ENCODE results near the gene ALCAM.
A peak's percentile ranks its signal among the peaks of the same experiment; 100 is the strongest.

The ALCAM gene

DNA sequence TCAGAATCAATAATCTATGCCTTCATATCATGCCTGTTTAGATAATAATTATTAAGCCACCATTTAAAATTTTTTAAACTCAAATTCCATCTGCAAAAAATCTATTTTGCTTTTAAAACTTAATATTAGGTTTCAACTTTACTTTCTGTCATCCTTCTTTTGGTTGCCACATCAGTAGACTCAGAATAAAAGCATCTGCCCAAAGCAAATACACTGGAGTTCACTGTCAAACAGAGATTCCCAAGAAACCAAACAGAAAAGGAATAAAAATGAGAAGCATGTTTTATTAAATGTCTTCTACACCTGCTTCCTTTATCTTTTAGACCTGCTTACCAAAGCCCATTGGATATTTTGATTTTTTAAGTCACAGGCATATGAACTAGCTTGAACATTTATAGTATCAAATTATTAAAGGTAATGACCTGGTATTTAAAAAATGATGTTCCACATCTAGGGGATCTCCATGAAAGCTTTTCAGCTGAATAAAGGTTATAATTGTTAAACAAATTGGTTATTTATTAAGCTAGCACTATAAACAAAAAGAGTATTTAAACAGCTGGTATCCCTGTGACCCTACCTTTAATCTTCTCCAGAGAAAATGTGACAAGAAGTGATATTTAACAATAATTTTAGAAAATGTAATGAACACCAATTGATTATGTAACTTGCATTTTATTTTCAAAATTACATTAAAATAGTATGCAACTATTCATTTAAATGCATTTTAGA lies 62.5 kb downstream of the ALCAM start:
- DNase-seq (ENCODE audit: low spot score), result no peak

GRCh38 chr3:105430455-105430854 lies 63.7 kb downstream of the ALCAM start:
- DNase-seq (ENCODE audit: low spot score), result no peak

GRCh38 chr3:105431200-105431599 lies 64.5 kb downstream of the ALCAM start:
- DNase-seq (ENCODE audit: low spot score), result peak; percentile 36

- DNase-seq (ENCODE audit: low spot score), result no peak
These were observed 68.6 kb downstream of the ALCAM start for GRCh38 chr3:105435277-105435676.

GRCh38 chr3:105436687-105437086 lies 70.0 kb downstream of the ALCAM start:
- no peak for DNase-seq (ENCODE audit: low spot score)

DNA sequence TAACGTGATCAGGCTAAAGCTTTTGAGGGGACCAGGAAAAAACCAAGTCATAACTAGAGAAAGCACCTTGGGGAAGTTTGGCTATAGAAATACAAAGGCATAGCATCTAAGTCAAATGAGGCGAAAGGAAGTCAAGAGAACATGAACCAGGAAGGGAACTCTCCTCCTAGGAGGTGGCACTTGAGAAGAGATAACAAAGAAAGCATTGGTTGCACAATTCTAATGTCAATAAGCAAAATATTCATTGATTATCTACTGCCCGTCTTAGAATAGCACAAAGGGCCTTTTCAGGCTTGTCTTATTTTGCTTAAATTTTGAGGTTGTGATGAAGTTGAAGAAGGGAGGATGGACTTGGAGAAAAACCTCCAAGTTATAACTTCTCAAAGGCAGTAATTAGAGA lies 73.4 kb downstream of the ALCAM start:
- DNase-seq (ENCODE audit: low spot score), result no peak

- DNase-seq (ENCODE audit: low spot score), result no peak
These were observed 78.0 kb downstream of the ALCAM start for GRCh38 chr3:105444725-105445124.

GRCh38 chr3:105448338-105448982 lies 81.8 kb downstream of the ALCAM start:
- DNase-seq (ENCODE audit: low spot score), result no peak

- DNase-seq (ENCODE audit: low spot score), result no peak
These were observed 82.7 kb downstream of the ALCAM start for GRCh38 chr3:105449414-105449813.

DNA sequence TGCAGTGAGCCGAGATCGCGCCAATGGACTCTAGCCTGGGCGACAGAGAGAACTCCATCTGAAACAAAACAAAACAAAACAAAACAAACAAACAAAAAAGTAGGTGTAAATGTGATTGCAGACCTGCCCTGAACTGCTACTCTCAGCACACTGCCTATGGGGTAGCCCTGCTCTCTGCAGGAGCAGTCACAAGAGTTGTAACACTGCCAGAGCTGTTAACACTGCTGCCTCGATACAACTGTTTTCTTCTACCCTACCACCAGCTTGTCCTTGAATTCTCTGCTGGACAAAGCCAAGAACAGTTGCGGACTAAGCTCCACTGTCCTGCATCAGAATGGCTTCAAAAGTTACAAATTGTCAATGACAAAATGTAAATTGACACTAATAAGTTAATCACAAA lies 89.3 kb downstream of the ALCAM start:
- no peak for DNase-seq (ENCODE audit: low spot score)

DNA sequence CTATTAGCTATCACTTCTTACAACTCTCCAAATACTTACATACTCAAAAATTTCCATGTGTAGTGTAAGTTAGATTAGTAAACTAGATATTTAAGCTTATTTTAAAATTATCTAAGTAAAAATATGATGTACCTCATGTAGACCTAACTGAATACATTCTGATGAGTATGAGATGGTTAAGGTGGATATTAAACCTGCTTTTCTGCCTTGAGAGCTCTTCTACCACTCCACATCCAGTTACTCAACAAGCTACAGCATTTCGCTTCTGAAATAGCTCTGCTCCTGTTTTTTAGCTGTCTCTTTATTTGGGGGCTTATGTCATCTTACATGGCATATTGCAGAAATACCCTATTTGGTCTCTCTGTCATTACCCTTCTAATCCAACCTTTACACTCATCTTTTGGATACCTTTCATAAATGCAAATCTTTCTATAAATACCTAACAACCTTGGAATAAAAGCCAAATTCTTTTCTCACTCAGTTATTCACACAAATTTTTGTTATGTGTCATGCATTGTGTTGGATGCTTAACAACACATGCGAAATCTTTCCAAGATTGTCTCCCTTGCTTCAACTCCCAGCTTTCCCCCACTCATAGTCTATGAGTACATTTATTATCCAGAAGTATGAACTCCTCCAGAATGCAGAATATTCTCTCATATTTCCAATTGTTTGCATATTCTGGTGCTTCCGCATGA lies 92.0 kb downstream of the ALCAM start:
- peak; percentile 29 for DNase-seq (ENCODE audit: low spot score)

DNA sequence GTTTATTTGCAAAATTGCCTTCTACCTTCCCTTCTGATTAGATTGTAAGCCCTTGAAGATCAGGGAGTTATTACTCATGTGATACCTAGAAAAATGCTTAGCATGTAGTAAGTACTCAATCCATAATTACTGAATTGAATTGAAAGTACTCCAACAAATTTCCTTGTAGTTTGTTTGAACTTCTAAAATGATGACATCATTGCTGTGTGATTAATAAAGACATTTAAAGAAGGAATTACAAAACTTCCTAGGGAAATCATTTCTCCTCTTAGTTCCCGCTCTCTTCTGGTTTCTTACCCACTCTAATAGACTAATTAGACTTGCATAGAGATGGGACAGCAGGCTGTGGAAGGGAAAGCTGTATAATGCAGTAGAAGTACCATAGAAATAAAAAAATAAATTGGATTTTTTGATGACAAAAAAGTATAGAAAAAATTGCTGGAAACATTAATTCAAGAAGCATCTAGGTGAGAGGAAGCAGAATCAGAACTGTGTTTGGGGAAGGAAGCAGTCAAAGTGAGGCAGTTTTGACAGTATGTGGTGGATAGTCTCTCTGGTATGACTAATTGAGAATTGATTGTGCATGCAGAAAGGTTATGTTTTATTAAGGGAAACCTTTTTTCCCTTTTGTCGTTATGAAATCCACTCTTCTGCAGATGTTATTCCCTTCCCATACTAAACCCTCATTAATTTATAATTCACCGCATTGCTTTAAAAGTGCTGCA lies 93.0 kb downstream of the ALCAM start:
- peak; percentile 10 for DNase-seq (ENCODE audit: low spot score)

- no peak for DNase-seq (ENCODE audit: low spot score)
These were observed 96.9 kb downstream of the ALCAM start for GRCh38 chr3:105463620-105464019.

GRCh38 chr3:105465251-105465853 lies 98.6 kb downstream of the ALCAM start:
- no peak for DNase-seq (ENCODE audit: low spot score)

DNA sequence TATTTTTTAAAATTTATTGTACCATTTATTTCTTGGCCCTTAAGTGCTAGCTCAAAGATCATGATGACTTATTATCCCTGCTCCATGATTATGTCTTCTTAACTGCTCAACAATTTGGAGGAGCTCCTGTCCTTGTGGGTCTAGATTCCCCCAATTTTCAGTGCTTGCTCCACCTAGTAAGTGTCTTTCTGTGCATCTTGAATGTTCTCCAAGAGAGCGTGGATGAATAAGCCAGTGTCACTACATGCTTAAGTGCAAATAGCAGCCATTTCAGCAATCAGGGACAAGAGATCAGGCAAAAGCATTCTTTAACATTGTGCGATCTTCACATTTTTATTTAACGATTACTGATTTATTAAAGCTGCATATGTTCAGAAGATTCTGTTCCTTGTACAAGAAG lies 99.4 kb downstream of the ALCAM start:
- no peak for DNase-seq (ENCODE audit: low spot score)

DNA sequence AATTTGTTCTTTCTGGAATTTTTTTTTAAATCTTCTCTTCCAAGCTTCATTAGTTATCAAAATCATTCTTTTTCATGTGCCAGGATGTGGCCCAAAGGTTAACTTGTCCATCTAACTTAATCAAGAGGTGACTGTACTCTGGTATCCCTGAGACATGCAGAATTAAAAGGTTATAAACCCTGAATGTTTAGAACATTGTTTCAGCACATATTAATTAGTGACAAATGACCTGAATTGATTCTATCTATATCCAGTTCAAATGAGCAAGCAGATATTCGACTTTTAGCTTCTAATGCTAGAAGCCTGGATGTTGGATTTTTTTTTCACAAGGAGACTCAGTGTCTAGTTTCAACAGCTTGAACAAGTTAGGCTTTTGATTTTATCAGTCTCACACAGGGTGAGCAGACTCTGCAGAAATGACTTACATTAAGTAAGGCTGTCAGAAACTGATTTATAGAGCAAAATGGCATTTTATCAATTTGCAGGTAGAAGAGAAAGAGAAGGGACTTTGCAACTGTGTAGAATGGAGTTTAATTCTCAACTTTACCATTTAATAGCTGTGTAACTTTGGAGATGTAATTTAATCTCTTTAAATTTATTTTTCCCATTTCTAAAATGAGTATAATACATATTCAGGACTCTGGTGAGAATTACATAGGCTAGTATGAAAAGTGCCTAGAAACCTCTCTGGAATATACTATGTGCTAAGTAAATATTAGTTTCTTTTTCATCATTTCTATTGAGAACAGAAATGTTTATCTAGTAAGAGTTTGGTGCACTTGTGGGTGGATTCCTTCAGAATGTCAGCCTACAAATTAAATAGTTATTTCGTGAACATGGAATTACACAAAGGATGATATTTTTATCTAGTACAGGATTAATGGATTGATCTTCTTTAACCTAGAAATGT lies 100.0 kb downstream of the ALCAM start:
- no peak for DNase-seq (ENCODE audit: low spot score)

DNA sequence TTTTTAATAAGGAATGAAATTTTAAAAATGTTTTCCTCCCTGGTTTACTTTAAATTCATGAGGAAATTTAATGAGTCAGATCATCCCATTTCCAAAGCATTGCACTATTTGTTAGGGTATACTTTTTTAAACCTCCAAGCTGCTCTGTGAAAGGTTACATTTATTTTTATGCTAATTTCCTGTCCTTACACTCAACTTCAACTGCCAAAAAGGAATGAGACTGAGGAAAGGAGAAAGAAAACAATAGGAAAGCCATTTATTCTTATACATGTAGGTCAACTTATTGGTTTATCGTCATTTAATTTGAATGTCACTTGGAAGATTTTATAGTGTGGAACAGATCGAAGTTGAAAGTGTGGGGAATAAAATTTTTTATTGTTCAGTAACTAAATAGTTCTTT lies 104.1 kb downstream of the ALCAM start:
- DNase-seq (ENCODE audit: low spot score), result no peak

GRCh38 chr3:105473521-105474223 lies 107.0 kb downstream of the ALCAM start:
- DNase-seq (ENCODE audit: low spot score), result peak; percentile 90

DNA sequence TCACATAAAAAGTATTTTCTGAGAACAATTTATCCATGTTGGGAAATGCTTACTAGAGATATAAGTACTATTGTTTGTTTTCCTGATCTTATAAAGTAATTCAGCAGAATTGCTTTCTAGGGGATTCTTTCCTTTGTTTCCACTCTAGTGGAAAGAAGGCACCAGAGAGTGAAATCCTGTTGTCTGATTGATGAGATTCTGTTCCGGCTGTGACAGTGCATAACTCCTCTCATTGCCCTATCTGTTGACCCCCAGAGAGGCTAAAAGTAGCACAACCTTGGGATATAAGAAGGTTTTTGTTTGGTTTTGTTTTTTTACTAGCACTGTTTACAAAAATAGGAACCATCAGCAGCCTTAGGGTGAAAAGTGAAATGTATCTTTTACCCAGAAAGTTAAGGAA lies 114.1 kb downstream of the ALCAM start:
- no peak for DNase-seq (ENCODE audit: low spot score)

DNA sequence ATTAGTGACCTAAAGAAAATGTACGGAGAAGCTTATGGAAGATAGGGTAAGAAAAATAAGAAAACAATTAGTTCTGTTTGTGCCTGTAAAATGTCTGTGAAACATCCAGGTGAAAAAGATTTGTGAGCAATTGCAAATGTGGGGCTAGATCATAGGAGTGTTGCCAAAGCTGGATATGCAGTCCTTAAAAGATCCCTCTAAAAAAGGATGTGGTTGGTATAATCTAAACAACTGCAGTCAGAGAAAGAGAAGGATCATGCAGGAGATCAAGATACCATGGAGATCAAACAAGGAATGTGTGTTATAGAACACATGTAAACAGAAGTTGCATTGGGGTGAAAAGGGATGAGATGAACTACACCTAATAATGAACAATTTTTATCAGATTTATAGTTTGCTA lies 116.8 kb downstream of the ALCAM start:
- no peak for DNase-seq (ENCODE audit: low spot score)

All from kidney tubule cell (primary cell).